Fibroblast of lung (primary cell): ENCODE data around the gene TEDC1.

ENCODE experiments used
- EZH2 ChIP-seq: IDR thresholded peaks from 2 replicates; pipeline ENCODE4 v1.5.1; 2012; ENCODE audit warnings: low read length, control low read depth, mild to moderate bottlenecking; ENCODE audit errors: missing control alignments
- TF ChIP-seq, protein P1 (sequence below), 2 donors: IDR thresholded peaks in 1 of 2; conservative IDR thresholded peaks in 1 of 2; 1 replicate in 1 of 2; 2 replicates in 1 of 2; pipeline ENCODE4 v1.5.1; 2011 to 2012; ENCODE audit warnings: low read length in 2 of 2, control low read depth in 1 of 2, inconsistent platforms in 1 of 2, low read depth in 1 of 2, mild to moderate bottlenecking in 1 of 2

DNA sequence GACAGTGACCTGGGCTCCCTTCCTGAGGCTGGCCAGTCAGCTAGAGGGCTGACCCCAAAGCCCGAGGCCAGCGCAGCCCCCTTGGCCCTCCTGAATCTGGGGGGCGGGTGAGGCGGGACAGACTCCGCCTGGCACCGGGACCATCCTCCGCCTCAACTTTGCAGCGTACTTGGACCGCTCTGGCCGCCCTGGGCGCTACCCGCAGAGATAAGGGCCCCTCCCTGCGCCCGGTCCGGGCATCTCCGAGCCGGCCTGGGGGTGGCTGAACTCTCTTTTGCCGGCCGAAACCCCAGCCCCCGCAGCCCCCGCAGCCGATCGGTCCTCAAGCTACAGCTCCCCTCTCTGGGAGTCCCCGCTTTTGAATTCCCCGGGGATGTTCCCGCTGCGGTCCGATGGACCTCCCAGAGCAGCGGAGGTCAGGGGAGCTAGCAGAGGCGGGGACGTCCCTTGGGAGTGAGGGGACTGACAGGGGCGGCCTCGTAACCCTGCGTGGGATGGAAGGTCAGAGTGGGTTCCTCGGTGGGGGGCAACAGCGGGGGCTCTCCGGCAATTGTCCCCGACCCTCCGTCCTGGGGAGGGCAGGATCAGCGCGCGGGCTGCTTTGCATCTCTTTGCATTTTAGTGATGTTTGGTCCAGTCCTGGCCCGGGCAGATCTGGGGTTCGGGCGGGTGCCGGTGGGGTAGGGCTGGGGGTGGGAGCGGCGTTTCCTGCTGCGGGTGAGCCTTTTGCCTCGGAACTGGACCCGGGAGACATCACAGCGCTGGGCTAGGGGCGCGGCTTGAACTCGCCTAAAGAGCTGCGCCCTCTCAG lies 4.7 kb upstream of the TEDC1 start, which contains the start of gene CRIP1:
- TF ChIP-seq EZH2, result peak; percentile 68
- TF ChIP-seq, protein P1, sequence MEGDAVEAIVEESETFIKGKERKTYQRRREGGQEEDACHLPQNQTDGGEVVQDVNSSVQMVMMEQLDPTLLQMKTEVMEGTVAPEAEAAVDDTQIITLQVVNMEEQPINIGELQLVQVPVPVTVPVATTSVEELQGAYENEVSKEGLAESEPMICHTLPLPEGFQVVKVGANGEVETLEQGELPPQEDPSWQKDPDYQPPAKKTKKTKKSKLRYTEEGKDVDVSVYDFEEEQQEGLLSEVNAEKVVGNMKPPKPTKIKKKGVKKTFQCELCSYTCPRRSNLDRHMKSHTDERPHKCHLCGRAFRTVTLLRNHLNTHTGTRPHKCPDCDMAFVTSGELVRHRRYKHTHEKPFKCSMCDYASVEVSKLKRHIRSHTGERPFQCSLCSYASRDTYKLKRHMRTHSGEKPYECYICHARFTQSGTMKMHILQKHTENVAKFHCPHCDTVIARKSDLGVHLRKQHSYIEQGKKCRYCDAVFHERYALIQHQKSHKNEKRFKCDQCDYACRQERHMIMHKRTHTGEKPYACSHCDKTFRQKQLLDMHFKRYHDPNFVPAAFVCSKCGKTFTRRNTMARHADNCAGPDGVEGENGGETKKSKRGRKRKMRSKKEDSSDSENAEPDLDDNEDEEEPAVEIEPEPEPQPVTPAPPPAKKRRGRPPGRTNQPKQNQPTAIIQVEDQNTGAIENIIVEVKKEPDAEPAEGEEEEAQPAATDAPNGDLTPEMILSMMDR (conservative IDR thresholded peaks at IDR 0.05 in 1 of 2, IDR thresholded peaks at IDR 0.05 in 1 of 2; ENCODE audit: low read depth in 1 of 2, low read length in 2 of 2), result no peak
